ENCODE measurements around the gene CMTR1. TPM values are rescaled to one million over a fixed set of nuclear protein-coding genes. Genes with fewer than 3 reads are reported as not detected.

Gene CMTR1
- total RNA-seq, 4 donors from 2014 or later = 39.3 to 45.0 (median 40.9) TPM

GRCh38 chr6:37406726-37407341 lies 26.2 kb upstream of the CMTR1 start:
- DNase-seq (ENCODE audit: low spot score in 2 of 2) = no peak
- Histone ChIP-seq H3K27me3 (no peaks in the 10 kb centered on the region), H3K4me3 (no peak overlapping the region), H3K36me3 (no peaks in the 10 kb centered on the region), H3K4me1 (no peaks in the 10 kb centered on the region), H3K9me3 (no peaks in the 10 kb centered on the region), H3K27ac (no peak overlapping the region)
- TF ChIP-seq CTCF (IDR thresholded peaks at IDR 0.05) = no peak
- TF ChIP-seq EP300 (IDR thresholded peaks at IDR 0.05) = no peak
- TF ChIP-seq POLR2A (IDR thresholded peaks at IDR 0.05) = no peak
- 56 to 59% methylated on average over 3 of the region's 3 CpGs for WGBS, 2 donors

GRCh38 chr6:37407948-37408347 lies 25.1 kb upstream of the CMTR1 start:
- WGBS, 2 donors = 63 to 68% methylated on average over 5 of the region's 5 CpGs

GRCh38 chr6:37409501-37409900 lies 23.5 kb upstream of the CMTR1 start:
- TF ChIP-seq CTCF (IDR thresholded peaks at IDR 0.05) (no peak), EP300 (IDR thresholded peaks at IDR 0.05) (no peak), POLR2A (IDR thresholded peaks at IDR 0.05) (no peak)
- H3K4me3 ChIP-seq = no peak overlapping the region
- no peaks in the 10 kb centered on the region for H3K36me3 ChIP-seq
- WGBS, 2 donors = 93 to 97% methylated on average over 1 of the region's 1 CpG
- H3K4me1 ChIP-seq = no peaks in the 10 kb centered on the region
- no peak overlapping the region for H3K27ac ChIP-seq
- no peaks in the 10 kb centered on the region for H3K27me3 ChIP-seq
- no peaks in the 10 kb centered on the region for H3K9me3 ChIP-seq
- no peak for DNase-seq (ENCODE audit: low spot score in 2 of 2)

More at GRCh38 chr6:37407948-37408347, 25.1 kb upstream of the CMTR1 start:
- Histone ChIP-seq H3K27ac (no peak overlapping the region), H3K27me3 (no peaks in the 10 kb centered on the region), H3K9me3 (no peaks in the 10 kb centered on the region), H3K36me3 (no peaks in the 10 kb centered on the region), H3K4me3 (no peak overlapping the region), H3K4me1 (no peaks in the 10 kb centered on the region)
- TF ChIP-seq EP300 (IDR thresholded peaks at IDR 0.05) = no peak
- TF ChIP-seq CTCF (IDR thresholded peaks at IDR 0.05) = no peak
- no peak for DNase-seq (ENCODE audit: low spot score in 2 of 2)

DNA sequence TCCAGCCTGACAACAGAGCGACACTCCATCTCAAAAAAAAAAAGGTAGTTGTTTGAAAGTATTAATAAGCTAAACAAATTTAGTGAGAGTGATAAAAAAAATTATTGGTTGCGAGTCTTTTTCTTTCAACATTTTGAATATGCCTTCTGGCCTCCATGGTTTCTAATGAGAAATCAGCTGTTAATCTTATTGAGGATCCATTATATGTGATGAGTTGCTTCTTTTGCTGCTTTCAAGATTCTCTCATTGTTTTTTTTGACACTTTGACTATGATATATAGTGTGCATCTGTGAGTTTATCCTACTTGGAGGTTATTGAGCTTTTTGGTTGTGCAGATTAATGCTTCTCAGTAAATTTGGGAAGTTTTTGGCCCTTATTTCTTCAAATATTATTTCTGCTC lies 15.6 kb upstream of the CMTR1 start:
- TF ChIP-seq CTCF (IDR thresholded peaks at IDR 0.05) (no peak), POLR2A (IDR thresholded peaks at IDR 0.05) (no peak), EP300 (IDR thresholded peaks at IDR 0.05) (no peak)
- no peak for DNase-seq (ENCODE audit: low spot score in 2 of 2)
- H3K27ac ChIP-seq = no peak overlapping the region
- no peak overlapping the region for H3K4me3 ChIP-seq
- H3K36me3 ChIP-seq = no peaks in the 10 kb centered on the region
- no peaks in the 10 kb centered on the region for H3K27me3 ChIP-seq
- no peaks in the 10 kb centered on the region for H3K4me1 ChIP-seq
- 45 to 51% methylated on average over 2 of the region's 2 CpGs for whole genome bisulfite sequencing, 2 donors
- peaks cover 0 to 8% (median 0%) of the 10 kb centered on the region in 4 donors for H3K9me3 ChIP-seq

- peaks cover 0 to 8% (median 0%) of the 10 kb centered on the region in 4 donors for H3K9me3 ChIP-seq
- no peaks in the 10 kb centered on the region for H3K27me3 ChIP-seq
- 45 to 47% methylated on average over 5 of the region's 5 CpGs for WGBS, 2 donors
- no peak overlapping the region for H3K27ac ChIP-seq
- TF ChIP-seq POLR2A (IDR thresholded peaks at IDR 0.05) (no peak), CTCF (IDR thresholded peaks at IDR 0.05) (no peak), EP300 (IDR thresholded peaks at IDR 0.05) (no peak)
- H3K4me1 ChIP-seq = no peaks in the 10 kb centered on the region
- no peak overlapping the region for H3K4me3 ChIP-seq
- no peaks in the 10 kb centered on the region for H3K36me3 ChIP-seq
- no peak for DNase-seq (ENCODE audit: low spot score in 2 of 2)
Measured at GRCh38 chr6:37418722-37419121, 14.3 kb upstream of the CMTR1 start.

All from tibial nerve (tissue), 4 donors.